Hematopoietic multipotent progenitor cell treated with erythropoietin and hydrocortisone succinate and interleukin-3 and kit ligand, for 17 days (in vitro differentiated cells): ENCODE data around the gene TMEM120B.
"Not testable (repeated sequence)": the region's sequence is repeated elsewhere in the genome, so short reads cannot be mapped to it uniquely, and the experiment has no call there.

ENCODE experiments used
- DNase-seq: peaks from one replicate; pipeline ENCODE4 v3.0.0-alpha.2; 2015; ENCODE audit warnings: low spot score

The TMEM120B gene

GRCh38 chr12:121748571-121749265 lies 36.2 kb downstream of the TMEM120B start:
- DNase-seq: no peak

GRCh38 chr12:121749267-121749666 lies 36.7 kb downstream of the TMEM120B start:
- DNase-seq: no peak

- peak; percentile 19 for DNase-seq
Measured at GRCh38 chr12:121750507-121750955, 38.0 kb downstream of the TMEM120B start.

- DNase-seq: no peak
Measured at GRCh38 chr12:121751034-121751433, 38.5 kb downstream of the TMEM120B start.

- no peak for DNase-seq
Measured at GRCh38 chr12:121751749-121752351, 39.3 kb downstream of the TMEM120B start.

GRCh38 chr12:121753844-121754264 lies 41.3 kb downstream of the TMEM120B start:
- no peak for DNase-seq

- no peak for DNase-seq
Measured at GRCh38 chr12:121754836-121755235, 42.3 kb downstream of the TMEM120B start.

- DNase-seq: no peak
Measured at GRCh38 chr12:121755591-121755990, 43.0 kb downstream of the TMEM120B start.

GRCh38 chr12:121758536-121758935 lies 46.0 kb downstream of the TMEM120B start:
- DNase-seq: not testable (repeated sequence)

GRCh38 chr12:121762269-121762668 lies 49.7 kb downstream of the TMEM120B start:
- no peak for DNase-seq

GRCh38 chr12:121764808-121765207 lies 52.3 kb downstream of the TMEM120B start:
- DNase-seq: no peak

- DNase-seq: peak; percentile 29
Measured at GRCh38 chr12:121765573-121765972, 53.0 kb downstream of the TMEM120B start.

- no peak for DNase-seq
Measured at GRCh38 chr12:121766290-121767039, 53.9 kb downstream of the TMEM120B start.

- DNase-seq: no peak
Measured at GRCh38 chr12:121767525-121768016, 55.0 kb downstream of the TMEM120B start.

GRCh38 chr12:121769297-121769830 lies 56.8 kb downstream of the TMEM120B start:
- DNase-seq: no peak

GRCh38 chr12:121769831-121770301 lies 57.3 kb downstream of the TMEM120B start:
- peak; percentile 52 for DNase-seq

GRCh38 chr12:121770388-121770787 lies 57.8 kb downstream of the TMEM120B start:
- DNase-seq: no peak

- DNase-seq: no peak
Measured at GRCh38 chr12:121770813-121771625, 58.5 kb downstream of the TMEM120B start.

GRCh38 chr12:121773011-121773777 lies 60.6 kb downstream of the TMEM120B start:
- DNase-seq: peak; percentile 88

- DNase-seq: no peak
Measured at GRCh38 chr12:121774968-121775474, 62.5 kb downstream of the TMEM120B start.
